Measurements from ENCODE around the gene CCL22. TPM values are rescaled to one million over a fixed set of nuclear protein-coding genes. Genes with fewer than 3 reads are reported as not detected.
A peak's percentile ranks its signal among the peaks of the same experiment; 100 is the strongest.

The CCL22 gene
- total and polyA plus RNA-seq, 2 donors (not counting 3 experiments of a cell fraction or from before 2014, with no cell fraction given), result not detected

GRCh38 chr16:57366544-57367040, 8.0 kb downstream of the CCL22 start:
- intact Hi-C loops (cut with micrococcal nuclease), result loop anchor here (1.0 kb wide), 2 partner anchors 50 to 66 kb away; no protein-coding TSS in a partner anchor
- DNase-seq (ENCODE audit: low read depth, low spot score), result peak; percentile 29
- CTCF ChIA-PET, result interaction anchor here (1.0 to 1.4 kb wide), 3 partner anchors 25 to 66 kb away, joined by 3 to 5 read pairs (median 5); no protein-coding TSS in a partner anchor

More at GRCh38 chr16:57366544-57367040, 8.0 kb downstream of the CCL22 start:
- POLR2A ChIA-PET, result no interaction called here
- H3K36me3 ChIP-seq (ENCODE audit: control insufficient read depth in 2 of 2, extremely low read depth in 1 of 2, insufficient read depth in 2 of 2, low read length in 2 of 2), result no peaks in the 10 kb centered on the region
- TF ChIP-seq MYC (IDR thresholded peaks at IDR 0.05; ENCODE audit: low read depth, low read length) (no peak), JUN (IDR thresholded peaks at IDR 0.05; ENCODE audit: borderline replicate concordance, insufficient read depth, insufficient read length, low read depth) (no peak), POLR2AphosphoS5 (IDR thresholded peaks at IDR 0.05; ENCODE audit: insufficient read depth, low read depth, low read length) (no peak), POLR2A (IDR thresholded peaks at IDR 0.05; ENCODE audit: low read depth, low read length) (no peak), FOS (IDR thresholded peaks at IDR 0.05; ENCODE audit: borderline replicate concordance, insufficient read depth, low read length) (no peak), CTCF (IDR thresholded peaks at IDR 0.05; ENCODE audit: extremely low read depth in 1 of 2, insufficient read depth in 1 of 2, low read depth in 1 of 2, low read length in 2 of 2) (no peak), GATA2 (IDR thresholded peaks at IDR 0.05; ENCODE audit: insufficient read depth, insufficient read length, low read depth, low read length) (no peak), EZH2 (IDR thresholded peaks at IDR 0.05; ENCODE audit: borderline replicate concordance, low read depth, low read length, severe bottlenecking) (no peak)
- TF ChIP-seq, protein P1, sequence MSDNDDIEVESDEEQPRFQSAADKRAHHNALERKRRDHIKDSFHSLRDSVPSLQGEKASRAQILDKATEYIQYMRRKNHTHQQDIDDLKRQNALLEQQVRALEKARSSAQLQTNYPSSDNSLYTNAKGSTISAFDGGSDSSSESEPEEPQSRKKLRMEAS (IDR thresholded peaks at IDR 0.05; ENCODE audit: insufficient read depth, insufficient read length), result no peak
- H4K20me1 ChIP-seq (replicated peaks; ENCODE audit: control insufficient read depth, extremely low read depth, insufficient read depth, low read length), result no peaks in the 10 kb centered on the region
- dilution Hi-C loops (cut with MboI; ENCODE audit: extremely low pct_ligation_motif_present, low sequenced_read_pairs), result no loop called here
- no peak overlapping the region for H3K27ac ChIP-seq (ENCODE audit: insufficient read depth, low read depth, low read length)
- H2AFZ ChIP-seq (ENCODE audit: low read depth, low read length), result no peak overlapping the region
- no TSS peak for BruUV-seq (replicated peaks)
- H3K4me1 ChIP-seq (ENCODE audit: control insufficient read depth, extremely low read depth, insufficient read depth, low read length), result peaks cover 19% of the 10 kb centered on the region
- no peaks in the 10 kb centered on the region for H3K9me1 ChIP-seq (replicated peaks; ENCODE audit: control insufficient read depth, extremely low read depth, insufficient read depth, low read length)
- H3K27me3 ChIP-seq (ENCODE audit: control insufficient read depth in 2 of 2, insufficient read depth in 2 of 2, low read length in 2 of 2), result no peaks in the 10 kb centered on the region
- no peaks in the 10 kb centered on the region for H3K79me2 ChIP-seq (ENCODE audit: control insufficient read depth, insufficient read depth, low read length)
- FAIRE-seq, result peak; percentile 24
- no peak overlapping the region for H3K4me2 ChIP-seq (ENCODE audit: insufficient read depth, low read length)
- H3K9ac ChIP-seq (replicated peaks; ENCODE audit: extremely low read depth, insufficient read depth, low read length), result no peak overlapping the region
- no peaks in the 10 kb centered on the region for H3K9me3 ChIP-seq (replicated peaks; ENCODE audit: control insufficient read depth, insufficient read depth, low read length)
- H3K4me3 ChIP-seq (replicated peaks in 1 of 3; ENCODE audit: insufficient read depth in 1 of 3, low read depth in 1 of 3, low read length in 3 of 3), result no peak overlapping the region
